RWPE1 (cell line): ENCODE results near the gene PIKFYVE.
"Not testable (repeated sequence)": the region's sequence is repeated elsewhere in the genome, so short reads cannot be mapped to it uniquely, and the experiment has no call there.

ENCODE experiments used
- CTCF ChIA-PET: fragments of 350-600 bp; sonication (Branson Sonifier 250); formaldehyde crosslinking; extraction: SDS; loops from one replicate; lab custom pipeline; 2021; lab: Yijun Ruan, JAX
- POLR2A ChIA-PET: fragments of 400-600 bp; formaldehyde crosslinking; extraction: SDS; loops from one replicate; lab custom pipeline; 2020; ENCODE audit warnings: antibody characterized with exemption; ENCODE audit not compliant: low non-redundant PET; lab: Yijun Ruan, JAX
- DNase-seq: peaks from one replicate; pipeline ENCODE4 v3.0.0; 2012; ENCODE audit warnings: low spot score
- H3K27ac ChIP-seq: fragments of 450-650 bp; 2 replicates; pipeline ENCODE4 v1.5.1; 2017
- CTCF ChIP-seq: fragments of 450-650 bp; conservative IDR thresholded peaks from 2 replicates; pipeline ENCODE4 v1.5.1; 2017; ENCODE audit warnings: low read depth, mild to moderate bottlenecking

PIKFYVE gene

GRCh38 chr2:208253600-208254117 lies 12.4 kb upstream of the PIKFYVE start:
- TF ChIP-seq CTCF, result no peak
- H3K27ac ChIP-seq, result peak overlapping the region; percentile 94
- POLR2A ChIA-PET, result interaction anchor here (0.6 to 1.4 kb wide), 2 partner anchors 12 to 55 kb away, joined by 3 read pairs; partner anchors contain the start of gene PIKFYVE
- CTCF ChIA-PET, result interaction anchor here (0.6 to 3.4 kb wide), 7 partner anchors 13 to 1540 kb away, joined by 3 to 22 read pairs (median 4); partner anchors contain the start of gene PIKFYVE
- no peak for DNase-seq

- peak; percentile 70 for TF ChIP-seq CTCF
- ChIA-PET POLR2A (interaction anchor here (0.6 to 1.4 kb wide), 4 partner anchors 12 to 152 kb away, joined by 3 to 4 read pairs (median 3); partner anchors contain the start of gene PIKFYVE), CTCF (interaction anchor here (0.6 to 3.4 kb wide), 10 partner anchors 9 to 1452 kb away, joined by 3 to 22 read pairs (median 4); partner anchors contain the start of gene PIKFYVE)
- peak; percentile 80 for DNase-seq
- peak overlapping the region; percentile 94 for H3K27ac ChIP-seq
Observed at GRCh38 chr2:208254118-208254870, 11.8 kb upstream of the PIKFYVE start.

GRCh38 chr2:208254871-208255556 lies 11.0 kb upstream of the PIKFYVE start, which contains the start of gene IDH1:
Gene IDH1, minus strand, starts transcription at chr2:208255071. Its CDS starts 3,520 bp downstream, at chr2:208251551.
- POLR2A ChIA-PET, result interaction anchor here (0.6 to 1.4 kb wide), 3 partner anchors 11 to 153 kb away, joined by 3 to 4 read pairs (median 3); partner anchors contain the start of gene PIKFYVE
- peak; percentile 78 for TF ChIP-seq CTCF
- H3K27ac ChIP-seq, result peak within 1 kb of the TSS; percentile 94
- CTCF ChIA-PET, result interaction anchor here (0.6 to 3.4 kb wide), 8 partner anchors 9 to 1799 kb away, joined by 3 to 22 read pairs (median 3); partner anchors contain the start of gene PIKFYVE
- peak; percentile 96 for DNase-seq

GRCh38 chr2:208255557-208256106 lies 10.4 kb upstream of the PIKFYVE start:
- no peak for DNase-seq
- peak; percentile 29; the same call in 1 of the 2 replicates for TF ChIP-seq CTCF
- POLR2A ChIA-PET, result no interaction called here
- CTCF ChIA-PET, result interaction anchor here (0.6 to 3.4 kb wide), 4 partner anchors 62 to 153 kb away, joined by 3 to 22 read pairs (median 3); no protein-coding TSS in a partner anchor
- H3K27ac ChIP-seq, result peak overlapping the region; percentile 94

GRCh38 chr2:208256192-208256782 lies 9.8 kb upstream of the PIKFYVE start:
- POLR2A ChIA-PET, result no interaction called here

GRCh38 chr2:208256849-208257813 lies 8.9 kb upstream of the PIKFYVE start:
- DNase-seq, POLR2A ChIA-PET: not testable (repeated sequence)
- CTCF ChIA-PET, result interaction anchor here (3.4 kb wide), 1 partner anchor 82 kb away, joined by 22 read pairs; no protein-coding TSS in a partner anchor

More at GRCh38 chr2:208256192-208256782, 9.8 kb upstream of the PIKFYVE start:
- TF ChIP-seq CTCF, result no peak
- peak overlapping the region; percentile 94; the same call in 1 of the 2 replicates for H3K27ac ChIP-seq
- no peak for DNase-seq
- CTCF ChIA-PET, result interaction anchor here (0.6 to 3.4 kb wide), 2 partner anchors 73 to 81 kb away, joined by 3 to 22 read pairs; no protein-coding TSS in a partner anchor

More at GRCh38 chr2:208256849-208257813, 8.9 kb upstream of the PIKFYVE start:
- H3K27ac ChIP-seq, result not testable (repeated sequence)
